Measurements from ENCODE around the gene TCEAL9. TPM values are rescaled to one million over a fixed set of nuclear protein-coding genes. Genes with fewer than 3 reads are reported as not detected.

TCEAL9 gene
- total RNA-seq, 1 donor from 2014 or later = 42.8 TPM

DNA sequence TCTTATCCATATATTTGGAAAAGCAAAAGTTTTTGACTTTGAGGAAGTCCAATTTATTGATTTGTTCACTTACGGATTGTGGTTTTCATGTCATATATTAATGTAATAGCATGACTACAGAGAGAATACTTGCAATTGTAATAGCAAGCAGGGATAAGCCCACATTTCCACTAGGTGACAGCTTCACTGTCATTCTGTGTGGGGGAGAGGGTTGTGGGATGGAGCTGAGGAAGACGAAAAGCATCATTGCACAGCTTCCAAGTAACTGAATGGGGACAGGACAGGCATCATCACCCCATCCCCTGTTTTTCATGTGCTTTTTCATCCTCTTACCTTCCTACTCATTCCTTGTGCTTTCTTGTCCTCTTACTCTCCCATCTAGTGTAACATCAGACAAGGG is 51.5 kb downstream of the TCEAL9 start:
- H3K4me1 Mint-ChIP-seq = peaks cover 25% of the 10 kb centered on the region
- H3K4me3 Mint-ChIP-seq = no peak overlapping the region
- H3K36me3 Mint-ChIP-seq (ENCODE audit: low read depth) = peaks cover 21% of the 10 kb centered on the region
- H3K27ac Mint-ChIP-seq (ENCODE audit: unreplicated experiment) = no peak overlapping the region
- TF ChIP-seq, protein P1, sequence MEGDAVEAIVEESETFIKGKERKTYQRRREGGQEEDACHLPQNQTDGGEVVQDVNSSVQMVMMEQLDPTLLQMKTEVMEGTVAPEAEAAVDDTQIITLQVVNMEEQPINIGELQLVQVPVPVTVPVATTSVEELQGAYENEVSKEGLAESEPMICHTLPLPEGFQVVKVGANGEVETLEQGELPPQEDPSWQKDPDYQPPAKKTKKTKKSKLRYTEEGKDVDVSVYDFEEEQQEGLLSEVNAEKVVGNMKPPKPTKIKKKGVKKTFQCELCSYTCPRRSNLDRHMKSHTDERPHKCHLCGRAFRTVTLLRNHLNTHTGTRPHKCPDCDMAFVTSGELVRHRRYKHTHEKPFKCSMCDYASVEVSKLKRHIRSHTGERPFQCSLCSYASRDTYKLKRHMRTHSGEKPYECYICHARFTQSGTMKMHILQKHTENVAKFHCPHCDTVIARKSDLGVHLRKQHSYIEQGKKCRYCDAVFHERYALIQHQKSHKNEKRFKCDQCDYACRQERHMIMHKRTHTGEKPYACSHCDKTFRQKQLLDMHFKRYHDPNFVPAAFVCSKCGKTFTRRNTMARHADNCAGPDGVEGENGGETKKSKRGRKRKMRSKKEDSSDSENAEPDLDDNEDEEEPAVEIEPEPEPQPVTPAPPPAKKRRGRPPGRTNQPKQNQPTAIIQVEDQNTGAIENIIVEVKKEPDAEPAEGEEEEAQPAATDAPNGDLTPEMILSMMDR (conservative IDR thresholded peaks at IDR 0.05) = no peak
- H3K27me3 Mint-ChIP-seq (ENCODE audit: low read depth) = no peaks in the 10 kb centered on the region
- peaks cover 2% of the 10 kb centered on the region for H3K9me3 Mint-ChIP-seq
- no peak for DNase-seq (ENCODE audit: low read depth, low spot score)

Other genes starting within 250 kb of the TCEAL9 start
- gene BEX4, start 141.4 kb upstream of the TCEAL9 start, total RNA-seq = 52.3 and 63.0 TPM in 2 replicates
- 58.0 and 61.2 TPM in 2 replicates for gene TCEAL8, start 101.4 kb upstream of the TCEAL9 start, total RNA-seq
- gene TCEAL5, start 79.8 kb upstream of the TCEAL9 start, total RNA-seq = not detected in 2 replicates
- gene BEX2, start 45.5 kb upstream of the TCEAL9 start, total RNA-seq = 19.2 and 21.4 TPM in 2 replicates
- 15.3 and 18.9 TPM in 2 replicates for gene TCEAL7, start 26.3 kb upstream of the TCEAL9 start, total RNA-seq
- 310 and 334 TPM in 2 replicates for gene BEX3, start 20.0 kb downstream of the TCEAL9 start, total RNA-seq
- 0.34 and 0.70 TPM in 2 replicates for gene RAB40A, start 163.0 kb downstream of the TCEAL9 start, total RNA-seq
- gene TCEAL4, start 229.0 kb downstream of the TCEAL9 start, total RNA-seq = 46.5 and 51.7 TPM in 2 replicates

All from neural crest cell (in vitro differentiated cells).